ENCODE measurements around the gene HCN4.

DNA sequence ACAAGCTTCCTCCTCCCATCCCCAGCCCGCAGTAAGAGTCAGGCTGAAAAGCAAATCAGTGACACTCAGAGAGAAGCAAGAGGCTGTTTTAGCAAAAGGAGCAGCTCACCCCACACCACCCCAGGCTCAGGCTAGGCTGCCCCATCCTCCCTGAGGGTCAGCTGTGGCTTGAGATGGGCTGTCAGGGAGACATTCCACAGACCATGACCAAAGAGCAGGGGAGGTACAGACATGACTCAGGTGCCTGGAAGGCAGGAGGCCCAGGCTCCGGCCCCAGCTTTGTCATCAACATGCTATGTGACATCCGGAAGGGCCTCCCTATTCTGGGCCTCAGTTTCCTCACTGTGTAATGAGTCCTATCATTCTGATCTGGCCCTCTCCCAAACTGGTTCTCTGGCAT lies 24.7 kb downstream of the HCN4 start:
- no peak for TF ChIP-seq CTCF (IDR thresholded peaks at IDR 0.05; ENCODE audit: low read depth, low read length)
- no peak for TF ChIP-seq EZH2phosphoT487 (IDR thresholded peaks at IDR 0.05; ENCODE audit: low read depth)

All from OCI-LY3 (cell line).